HS-27A (cell line): ENCODE results near the gene GSKIP.
A peak's percentile ranks its signal among the peaks of the same experiment; 100 is the strongest.

Source experiments
- DNase-seq: peaks from one replicate; pipeline ENCODE4 v3.0.0-alpha.2; 2012; ENCODE audit warnings: low read depth, missing footprints

GSKIP gene

GRCh38 chr14:96380735-96381134, 17.4 kb downstream of the GSKIP start:
- DNase-seq = no peak

- no peak for DNase-seq
These were observed 20.1 kb downstream of the GSKIP start for GRCh38 chr14:96383445-96383844.

- no peak for DNase-seq
These were observed 20.7 kb downstream of the GSKIP start for GRCh38 chr14:96384053-96384452.

- DNase-seq = no peak
These were observed 21.4 kb downstream of the GSKIP start for GRCh38 chr14:96384740-96385139.

- no peak for DNase-seq
These were observed 22.1 kb downstream of the GSKIP start for GRCh38 chr14:96385385-96385784.

- no peak for DNase-seq
These were observed 27.6 kb downstream of the GSKIP start for GRCh38 chr14:96390965-96391292.

- DNase-seq = peak; percentile 51
These were observed 28.2 kb downstream of the GSKIP start for GRCh38 chr14:96391293-96392118.

- no peak for DNase-seq
These were observed 29.9 kb downstream of the GSKIP start for GRCh38 chr14:96393071-96393691.

- no peak for DNase-seq
These were observed 30.9 kb downstream of the GSKIP start for GRCh38 chr14:96394047-96394815.

GRCh38 chr14:96398432-96398831, 35.1 kb downstream of the GSKIP start:
- no peak for DNase-seq

GRCh38 chr14:96398921-96399320, 35.6 kb downstream of the GSKIP start:
- DNase-seq = no peak

GRCh38 chr14:96399405-96399804, 36.1 kb downstream of the GSKIP start:
- no peak for DNase-seq

- DNase-seq = no peak
These were observed 37.2 kb downstream of the GSKIP start for GRCh38 chr14:96400495-96400894.

- DNase-seq = no peak
These were observed 40.1 kb downstream of the GSKIP start for GRCh38 chr14:96403409-96403808.

- DNase-seq = no peak
These were observed 42.4 kb downstream of the GSKIP start for GRCh38 chr14:96405677-96406076.

- no peak for DNase-seq
These were observed 44.7 kb downstream of the GSKIP start for GRCh38 chr14:96407935-96408570.

GRCh38 chr14:96408608-96409007, 45.3 kb downstream of the GSKIP start:
- no peak for DNase-seq

- DNase-seq = no peak
These were observed 46.4 kb downstream of the GSKIP start for GRCh38 chr14:96409701-96410100.

- no peak for DNase-seq
These were observed 46.8 kb downstream of the GSKIP start for GRCh38 chr14:96410119-96410518.

GRCh38 chr14:96413526-96413925, 50.2 kb downstream of the GSKIP start:
- no peak for DNase-seq

- no peak for DNase-seq
These were observed 52.2 kb downstream of the GSKIP start for GRCh38 chr14:96415559-96415958.

GRCh38 chr14:96416292-96416691, 53.0 kb downstream of the GSKIP start:
- no peak for DNase-seq

- DNase-seq = no peak
These were observed 53.9 kb downstream of the GSKIP start for GRCh38 chr14:96417254-96417653.
